DMS79 treated with DMSO at 0.1 percent for 48 hours (cell line): ENCODE results near the gene DOHH.
"Not testable (repeated sequence)": the region's sequence is repeated elsewhere in the genome, so short reads cannot be mapped to it uniquely, and the experiment has no call there.

Source experiments
- DNase-seq: peaks from one replicate; lab custom pipeline; 2025; lab: John Stamatoyannopoulos, UW

DOHH gene

DNA sequence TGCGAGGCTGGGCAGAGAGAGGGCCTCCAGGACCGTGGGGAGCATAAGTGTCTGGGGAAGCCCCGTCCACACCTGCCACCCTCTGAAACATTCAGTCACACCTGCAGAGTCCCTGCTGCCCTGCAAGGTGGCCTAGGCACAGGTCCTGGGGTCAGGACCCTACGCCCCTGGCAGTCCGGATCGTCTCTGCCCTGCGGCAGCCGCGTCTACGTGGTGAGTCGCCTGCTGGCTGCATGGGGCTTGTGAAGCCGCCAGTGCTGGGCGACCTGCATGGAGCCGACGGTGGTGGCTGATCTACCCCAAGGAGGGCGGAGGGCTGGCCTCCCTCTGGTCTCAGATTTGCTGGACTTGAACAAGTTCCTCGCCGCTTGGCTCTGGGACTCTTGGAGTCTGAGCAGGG is 18.7 kb upstream of the DOHH start:
- no peak for DNase-seq

DNA sequence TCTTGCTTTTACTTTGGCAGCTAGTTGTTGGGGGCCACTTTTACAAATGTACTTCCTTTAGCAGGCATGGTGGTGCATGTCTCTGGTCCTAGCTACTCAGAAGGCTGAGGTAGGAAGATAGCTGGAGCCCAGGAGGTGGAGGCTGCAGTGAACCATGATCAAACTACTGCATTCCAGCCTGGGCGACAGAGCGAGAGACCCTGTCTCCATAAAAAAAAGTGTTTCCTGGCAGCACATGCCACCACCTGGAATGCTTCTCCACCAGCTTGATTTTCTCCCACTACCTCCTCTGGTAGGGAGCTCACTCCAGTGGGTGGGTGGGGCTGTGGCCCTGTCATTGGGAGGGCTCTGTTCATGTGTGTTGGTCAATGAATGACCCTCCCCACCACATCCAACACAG is 18.2 kb upstream of the DOHH start:
- no peak for DNase-seq

DNA sequence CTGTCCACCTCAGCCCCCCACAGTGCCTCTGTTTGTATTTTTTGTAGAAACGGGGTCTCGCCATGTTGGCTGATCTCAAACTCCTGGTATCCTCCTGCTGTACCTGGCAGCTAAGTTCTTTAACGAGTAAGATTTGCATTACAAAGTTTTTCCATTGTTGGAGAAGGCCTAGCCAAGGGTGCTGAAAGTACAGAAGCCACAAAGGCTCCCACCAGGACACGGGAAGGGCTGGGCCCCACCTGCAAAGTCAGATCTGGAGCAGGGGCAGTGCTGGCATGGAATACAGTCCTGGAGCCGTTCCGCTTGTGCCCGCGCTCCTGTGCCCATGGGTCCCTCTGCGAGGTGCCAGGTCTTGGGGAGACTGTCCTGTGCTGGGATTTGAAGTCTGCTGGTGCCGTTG is 17.8 kb upstream of the DOHH start:
- DNase-seq, result no peak

DNA sequence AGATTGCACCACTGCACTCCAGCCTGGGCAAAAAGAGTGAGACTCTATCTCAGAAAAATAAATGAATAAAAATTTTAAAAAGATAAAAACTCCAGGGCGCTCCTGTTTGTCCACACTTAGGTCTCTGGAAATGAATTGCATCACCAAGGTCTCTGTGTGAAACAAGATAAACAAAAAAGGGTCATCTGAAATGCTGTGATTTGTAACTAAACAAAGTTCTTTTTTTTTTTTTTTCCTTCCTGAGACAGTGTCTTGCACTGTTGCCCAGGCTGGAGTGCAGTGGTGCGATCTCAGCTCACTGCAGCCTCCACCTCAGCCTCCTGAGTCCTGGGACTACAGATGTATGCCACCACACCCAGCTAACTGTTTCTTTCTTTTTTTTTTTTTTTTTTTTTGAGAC is 17.2 kb upstream of the DOHH start:
- DNase-seq, result no peak

DNA sequence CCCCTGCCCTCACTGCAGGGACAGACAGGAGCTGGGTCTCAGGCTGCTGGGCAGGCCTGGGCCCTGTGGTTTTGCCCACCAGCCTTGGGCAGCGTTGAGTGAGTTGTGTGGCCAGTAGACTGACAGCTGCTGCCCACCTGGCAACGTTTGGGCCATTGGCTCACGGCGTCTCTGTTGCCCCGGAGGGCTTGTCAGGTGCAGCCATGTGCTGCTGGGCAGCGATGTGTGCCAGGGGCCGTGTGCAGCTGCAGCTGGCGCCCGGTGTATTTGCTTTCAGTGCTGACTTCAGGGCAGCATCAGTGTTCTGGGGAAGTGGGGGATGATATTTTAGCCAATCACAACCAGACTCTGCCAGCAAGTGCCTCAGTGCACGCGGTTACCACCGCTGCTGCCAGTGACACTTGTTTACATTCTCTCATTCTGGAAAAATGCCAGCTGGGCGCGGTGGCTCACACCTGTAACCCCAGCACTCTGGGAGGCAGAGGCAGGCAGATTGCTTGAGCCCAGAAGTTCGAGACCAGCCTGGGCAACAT is 16.3 kb upstream of the DOHH start:
- DNase-seq, result peak; percentile 78

DNA sequence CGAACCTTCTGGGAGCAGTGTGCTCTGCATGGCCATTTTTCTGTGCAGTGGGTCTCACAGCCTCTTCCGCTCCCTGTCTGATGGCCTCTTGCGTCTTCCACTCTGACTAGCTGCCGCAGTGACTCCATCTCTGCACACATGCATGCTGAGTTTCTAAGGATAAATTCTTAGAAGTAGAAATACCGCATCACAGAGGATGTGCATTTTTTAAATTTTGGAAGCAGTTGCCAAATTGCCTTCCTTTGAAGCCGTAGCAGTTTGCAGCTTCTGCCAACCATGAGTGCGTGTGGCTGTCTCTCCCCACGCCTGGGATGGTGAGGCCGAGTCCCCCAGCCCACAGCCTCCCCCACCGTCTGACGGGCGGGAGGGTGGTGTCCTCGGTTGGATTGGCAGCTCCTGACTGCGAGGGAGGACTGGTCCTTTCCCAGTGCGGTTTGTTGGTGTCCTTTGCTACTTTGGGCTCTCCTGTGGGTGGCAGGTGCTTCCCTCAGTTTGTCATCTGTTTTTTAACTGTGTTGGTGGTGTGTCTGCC is 15.5 kb upstream of the DOHH start:
- DNase-seq, result no peak

DNA sequence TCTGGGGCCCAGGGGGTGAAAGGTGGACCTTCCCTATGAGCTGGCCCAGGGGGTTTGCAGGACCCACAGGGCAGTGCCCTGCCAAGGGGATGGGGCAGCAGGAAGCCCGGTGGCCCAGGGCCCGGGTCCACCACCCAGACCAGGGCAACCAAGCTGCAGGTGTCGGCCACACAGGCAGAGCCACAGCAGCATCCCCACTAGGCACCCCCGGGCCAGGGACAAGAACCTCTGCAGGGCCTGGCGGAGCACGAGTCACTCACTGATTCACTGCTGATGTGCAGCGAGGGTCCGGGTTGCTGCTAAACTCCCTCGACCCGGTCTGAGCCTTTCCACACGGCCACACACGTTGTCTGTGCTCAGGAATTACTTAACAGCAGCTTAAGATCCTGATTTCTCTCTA is 14.5 kb upstream of the DOHH start:
- DNase-seq, result no peak

DNA sequence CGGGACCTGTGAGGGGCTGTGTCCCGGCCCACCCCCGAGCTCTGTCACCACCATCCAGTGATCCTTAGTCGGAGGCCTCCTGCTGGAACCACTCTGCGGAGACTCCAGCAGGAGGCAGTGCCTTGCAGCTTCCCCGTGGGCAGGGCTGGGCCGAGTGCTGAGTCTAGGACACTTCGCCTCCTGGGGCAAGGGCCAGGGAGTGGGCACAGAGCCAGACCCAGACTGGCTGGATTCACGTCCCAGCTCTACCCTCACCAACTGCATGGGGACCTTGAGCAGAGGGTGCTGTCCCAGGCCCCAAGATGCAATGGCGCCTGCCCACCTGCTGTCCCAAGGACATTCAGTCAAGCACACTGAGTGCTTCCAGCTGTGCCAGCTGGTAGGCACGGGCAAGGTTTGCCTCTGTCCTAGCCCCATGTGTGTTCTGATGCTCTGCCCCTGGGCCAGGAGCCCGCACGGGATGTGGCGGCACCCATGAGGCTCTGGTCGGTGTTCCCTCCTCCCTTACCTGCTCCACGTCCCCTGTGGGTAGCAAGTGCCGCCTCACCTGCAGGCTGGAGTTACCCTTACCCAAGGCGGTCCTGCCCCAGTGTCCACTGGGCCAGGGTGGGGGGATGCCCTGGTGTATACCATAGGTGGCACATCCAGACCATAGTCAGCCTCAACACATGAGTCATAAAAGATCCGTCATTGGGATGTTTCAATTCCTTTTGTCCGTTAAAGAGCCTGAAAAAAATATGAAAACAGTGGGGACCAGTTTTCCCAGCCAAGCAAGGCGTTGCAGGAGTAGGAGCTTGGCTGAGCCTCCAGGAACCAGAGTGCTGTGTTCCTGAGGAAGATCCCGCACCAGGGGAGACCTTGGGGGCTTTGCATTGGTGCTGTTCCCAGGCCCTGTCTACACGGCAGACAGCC is 13.0 kb upstream of the DOHH start:
- DNase-seq, result no peak

DNA sequence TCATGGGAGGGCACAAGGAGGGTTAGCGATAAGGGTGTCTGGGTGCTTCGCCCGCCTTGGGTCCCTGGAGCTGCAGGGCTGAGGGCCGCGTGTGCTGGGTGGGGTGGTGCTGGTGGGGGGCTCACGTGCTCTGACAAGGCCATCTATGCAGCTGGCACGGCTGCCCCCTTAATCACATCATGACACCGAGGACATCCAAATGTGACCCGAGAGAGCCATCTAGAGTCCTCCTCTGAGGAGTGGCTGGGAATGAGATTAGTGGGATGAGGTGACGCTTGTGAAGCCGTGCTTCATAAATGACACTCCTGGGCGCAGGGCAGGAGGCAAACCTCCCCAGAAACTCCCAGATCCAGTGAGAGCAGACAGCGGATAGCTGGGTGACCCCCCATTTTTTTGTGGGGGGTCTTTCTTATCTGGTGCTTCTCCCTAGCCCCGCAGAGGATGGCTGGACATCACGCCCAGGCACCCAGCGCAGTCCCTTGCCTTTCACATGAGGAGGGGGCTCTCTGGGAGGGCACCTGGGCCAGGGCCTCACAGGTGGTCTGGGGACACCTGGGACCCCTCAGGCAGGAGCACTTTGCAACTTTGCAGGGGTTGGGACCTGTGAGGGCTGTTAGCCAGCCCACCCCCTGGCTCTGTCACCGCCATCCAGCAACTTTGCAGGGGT is 12.2 kb upstream of the DOHH start:
- DNase-seq, result no peak

DNA sequence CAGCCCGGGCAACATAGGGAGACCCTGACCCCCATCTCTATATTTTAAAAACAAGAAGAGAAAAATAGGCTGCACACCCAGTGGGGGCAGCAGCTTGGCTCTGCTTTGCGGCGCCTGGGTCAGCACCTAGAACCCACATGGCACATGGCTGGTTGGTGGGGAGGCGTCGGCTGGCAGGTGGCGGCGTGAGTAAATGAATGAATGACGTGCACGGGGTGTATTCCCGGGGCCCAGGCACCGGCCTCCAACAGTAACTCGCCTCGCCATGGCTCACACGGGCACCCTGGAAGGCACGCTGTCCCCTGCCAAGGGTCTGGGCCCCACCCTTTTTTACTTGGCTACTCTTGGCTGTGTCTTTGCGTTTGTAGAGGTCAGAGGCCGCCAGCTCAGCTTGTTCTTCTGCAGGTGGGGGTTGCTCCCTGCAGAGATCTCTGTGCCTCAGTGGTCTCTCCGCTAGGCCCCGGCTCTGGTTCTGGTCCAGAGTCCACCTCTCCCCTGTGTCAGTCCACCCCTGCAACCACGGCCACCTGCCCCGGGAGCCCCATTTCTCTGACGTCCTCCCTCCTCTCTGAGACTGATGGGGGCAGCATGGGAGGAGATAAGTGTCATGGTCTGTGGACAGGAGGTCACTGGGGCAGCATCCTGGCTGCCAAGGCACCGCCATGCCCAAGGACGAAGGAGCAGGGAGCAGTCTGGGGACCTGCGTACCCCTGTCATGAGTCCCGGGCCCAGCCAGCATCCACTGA is 11.2 kb upstream of the DOHH start:
- no peak for DNase-seq

DNA sequence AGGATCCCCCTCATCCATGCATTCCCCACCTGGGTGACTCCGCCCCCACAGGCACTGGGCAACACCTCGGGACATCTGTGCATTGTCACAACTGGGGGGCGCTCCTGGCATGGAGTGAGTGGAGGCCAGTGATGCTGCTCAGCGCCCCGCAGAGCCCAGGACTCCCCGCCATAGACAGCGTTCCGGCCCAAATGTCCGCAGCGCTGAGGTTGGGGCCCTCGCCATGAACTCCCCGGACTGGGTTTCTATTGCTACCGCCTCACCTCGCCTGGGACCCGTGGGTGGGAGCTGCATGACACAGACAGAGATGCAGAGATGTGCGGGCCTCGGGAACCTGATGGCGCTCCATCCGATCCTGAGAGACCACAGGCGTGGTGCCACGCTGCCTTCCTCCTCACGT is 10.3 kb upstream of the DOHH start:
- DNase-seq, result no peak

DNA sequence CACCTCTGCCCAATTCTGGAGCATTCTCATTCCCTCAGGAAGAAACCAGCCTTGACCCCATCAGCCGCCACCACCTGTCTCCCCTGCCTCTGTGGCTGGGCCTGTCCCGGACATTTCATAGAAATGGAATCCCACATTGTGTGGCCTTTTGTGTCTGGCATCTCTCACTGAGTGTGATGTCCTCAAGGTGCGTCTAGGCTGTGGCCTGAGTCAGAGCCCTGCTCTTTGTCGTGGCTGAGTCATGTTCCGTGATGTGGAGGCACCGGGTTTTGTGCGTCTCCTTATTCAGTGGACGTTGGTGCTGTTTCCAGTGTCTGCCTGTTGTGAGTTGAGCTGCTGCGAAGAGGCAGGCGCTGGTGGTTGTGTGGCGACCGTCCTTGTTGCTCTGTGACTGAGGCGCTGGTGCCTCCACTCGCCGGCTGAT is 9.1 kb upstream of the DOHH start:
- DNase-seq, result no peak

DNA sequence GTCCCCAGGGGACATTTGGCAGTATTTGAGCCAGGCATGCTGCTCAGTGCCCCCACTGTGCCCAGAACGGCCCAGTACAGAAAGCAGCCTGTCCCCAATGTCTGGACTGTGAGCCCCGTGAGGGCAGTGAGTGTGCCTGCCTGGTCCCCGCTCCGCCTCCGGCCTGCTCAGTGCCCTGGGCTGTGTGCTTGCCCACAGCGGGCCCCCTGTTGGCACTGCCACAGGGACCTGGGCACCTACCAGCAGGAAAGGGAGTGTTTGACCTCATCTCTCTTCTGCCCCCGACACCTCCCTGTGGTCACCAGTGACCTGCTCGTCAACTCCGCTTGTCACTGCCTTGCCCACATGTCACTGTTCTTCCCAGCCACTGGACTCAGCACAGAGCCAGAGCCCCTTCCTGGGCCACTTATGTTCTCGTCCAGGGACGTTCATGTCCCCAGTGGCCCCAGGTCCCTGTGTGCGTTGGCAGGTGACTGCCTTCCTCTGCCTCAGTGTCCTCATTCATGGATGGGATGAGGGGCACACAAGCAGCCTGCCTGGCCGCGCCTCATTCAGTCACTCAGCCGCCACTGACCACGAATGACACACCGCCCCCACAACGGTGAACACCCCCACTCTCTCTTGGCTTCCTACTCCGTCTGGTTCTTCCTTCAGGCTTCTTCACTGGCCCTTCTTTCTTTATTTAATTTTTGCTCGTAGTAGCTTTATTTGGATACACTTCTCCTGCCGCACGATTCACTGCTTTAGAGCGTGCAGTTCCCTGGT is 8.5 kb upstream of the DOHH start:
- no peak for DNase-seq

DNA sequence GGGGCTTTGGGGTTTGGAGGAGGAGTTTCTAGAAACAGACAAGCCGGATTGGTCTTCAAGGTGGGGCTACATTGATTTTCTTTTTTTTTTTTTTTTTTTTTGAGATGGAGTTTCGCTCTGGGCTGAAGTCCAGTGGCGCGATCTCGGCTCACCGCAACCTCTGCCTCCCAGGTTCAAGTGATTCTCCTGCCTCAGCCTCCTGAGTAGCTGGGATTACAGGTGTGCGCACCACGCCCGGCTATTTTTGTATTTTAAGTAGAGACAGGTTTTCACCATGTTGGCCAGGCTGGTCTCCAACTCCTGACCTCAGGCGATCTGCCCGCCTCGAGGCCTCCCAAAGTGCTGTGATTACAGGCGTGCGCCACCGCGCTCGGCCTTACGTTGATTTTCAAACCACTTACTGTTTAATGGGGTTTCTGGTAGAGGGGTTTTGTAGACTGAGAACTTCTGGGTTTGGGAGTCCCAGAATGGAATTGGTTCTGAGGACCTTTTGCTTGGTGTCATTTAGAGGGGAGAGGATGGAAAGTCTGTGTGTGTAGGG is 7.7 kb upstream of the DOHH start:
- DNase-seq, result not testable (repeated sequence)

DNA sequence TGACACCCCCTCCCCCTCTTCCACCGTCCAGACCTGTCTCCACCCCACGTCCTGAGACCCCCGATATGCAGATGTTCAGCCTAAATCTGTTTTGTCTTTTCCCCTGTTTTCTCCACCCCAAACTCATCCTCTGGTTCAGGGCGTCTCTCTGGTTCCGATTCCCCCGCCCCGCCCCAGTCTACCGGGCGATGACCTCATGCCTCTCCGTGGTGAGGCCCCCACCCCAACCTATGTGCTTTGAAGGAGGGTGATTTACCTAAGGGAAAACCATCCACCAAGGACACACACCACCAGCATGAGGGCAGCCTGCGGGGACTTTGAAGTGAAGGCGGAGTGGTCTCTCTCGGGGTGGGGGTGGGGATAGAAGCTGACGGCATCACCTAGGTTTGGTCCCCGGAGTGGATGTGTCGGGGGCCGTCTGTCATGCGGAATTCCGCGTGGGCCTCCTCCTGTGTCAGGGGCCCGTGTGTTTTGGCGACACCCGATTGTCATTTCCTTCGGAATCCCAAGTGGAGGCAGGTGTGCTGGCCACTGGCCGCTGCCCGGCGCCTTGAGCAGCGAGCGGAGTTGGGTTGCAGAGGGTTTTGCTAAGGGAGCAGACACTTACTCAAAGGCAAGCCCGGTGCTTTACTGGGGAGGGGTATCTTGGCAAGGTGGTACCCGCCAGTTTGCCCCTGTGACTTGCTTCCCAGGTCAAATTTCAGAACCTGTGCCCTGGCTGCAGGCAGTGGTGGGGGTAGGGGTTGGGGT is 7.1 kb upstream of the DOHH start:
- peak; percentile 20 for DNase-seq

DNA sequence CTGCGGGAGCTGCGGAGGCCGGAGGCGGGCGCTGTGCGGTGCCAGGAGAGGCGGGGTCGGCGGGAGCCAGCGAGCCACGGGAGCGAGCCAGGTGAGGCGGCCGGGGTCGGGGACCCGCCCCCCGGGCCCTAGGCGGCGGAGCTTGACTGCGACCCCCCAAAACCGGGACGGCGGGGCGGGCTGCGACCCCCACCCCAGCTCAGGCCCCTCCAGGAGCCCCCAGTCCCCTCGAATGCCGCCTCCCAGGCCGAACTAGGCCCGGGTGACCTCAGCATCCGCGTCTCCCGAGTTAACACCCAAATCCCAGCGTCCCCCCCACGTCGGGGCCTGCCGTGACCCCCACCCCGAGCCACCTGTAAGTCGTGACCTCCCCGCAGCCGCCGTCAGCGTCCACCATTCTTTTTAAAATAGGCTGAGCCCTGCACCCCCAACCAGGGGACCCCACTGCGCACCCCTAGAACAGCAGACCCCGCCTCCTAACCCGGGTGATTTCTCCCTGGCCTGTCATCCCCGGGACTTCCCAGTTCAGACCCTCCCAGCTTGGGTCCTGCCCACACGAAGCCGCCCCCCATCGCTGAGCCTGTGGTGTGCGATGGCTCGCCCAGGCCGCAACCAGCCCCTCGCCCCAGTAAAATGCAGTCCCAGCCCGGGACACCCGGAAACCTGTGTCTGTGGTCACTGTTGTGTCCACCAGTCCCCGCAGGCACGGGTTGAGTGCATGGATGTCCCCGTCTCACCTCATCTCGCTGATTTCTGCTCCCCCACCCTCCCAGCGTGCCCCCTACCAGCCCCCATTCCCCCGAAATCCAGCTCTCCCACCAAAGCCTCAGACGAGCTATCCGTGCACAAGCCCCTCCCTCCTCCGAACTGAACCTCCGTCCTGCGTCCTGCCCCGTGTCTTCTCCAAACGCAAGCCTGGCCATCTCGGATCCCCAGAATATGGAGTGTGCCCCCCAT is 6.2 kb upstream of the DOHH start:
- DNase-seq, result peak; percentile 20

DNA sequence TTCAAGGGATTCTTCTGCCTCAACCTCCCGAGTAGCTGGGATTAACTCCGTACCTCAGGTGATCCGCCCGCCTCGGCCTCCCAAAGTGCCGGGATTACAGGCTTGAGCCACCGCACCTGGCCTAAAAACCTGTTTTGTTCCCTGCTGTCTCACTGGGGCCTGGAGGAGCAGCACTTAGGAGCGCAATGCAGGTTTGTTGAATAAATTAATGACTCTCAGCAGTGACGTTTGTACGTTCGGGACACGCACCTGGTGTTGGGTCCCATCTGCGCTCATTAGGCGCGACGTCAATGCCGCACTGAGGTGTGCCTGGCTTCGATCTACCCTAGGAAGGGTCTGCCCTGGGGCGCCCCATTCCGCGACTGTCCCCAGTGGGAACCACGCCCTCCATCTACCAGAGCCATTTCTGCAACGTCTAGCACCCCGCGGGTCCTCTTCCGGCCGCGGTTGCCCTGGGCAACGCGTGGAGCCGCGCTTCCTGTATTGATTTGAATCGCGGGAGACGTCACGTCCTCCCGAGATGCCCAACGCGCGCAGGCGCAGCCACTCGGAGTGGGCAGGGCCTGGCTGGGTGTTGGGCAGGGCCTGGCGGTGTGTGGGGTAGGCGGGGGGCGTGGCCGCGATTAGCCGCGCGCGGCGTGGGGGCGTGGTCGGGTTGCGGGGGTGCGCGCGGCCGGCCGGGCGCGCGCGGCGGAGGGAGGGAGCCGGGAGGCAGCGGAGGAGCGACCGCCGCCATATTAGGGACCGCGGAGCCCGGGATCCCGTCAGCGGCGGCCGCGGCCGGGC is 5.3 kb upstream of the DOHH start, which contains the start of gene FZR1:
TSS of gene FZR1 (plus strand) at position 714 of the 786 bp plus-strand sequence. CDS start 16,679 bp downstream, outside the sequence.
- peak; percentile 94 for DNase-seq

DNA sequence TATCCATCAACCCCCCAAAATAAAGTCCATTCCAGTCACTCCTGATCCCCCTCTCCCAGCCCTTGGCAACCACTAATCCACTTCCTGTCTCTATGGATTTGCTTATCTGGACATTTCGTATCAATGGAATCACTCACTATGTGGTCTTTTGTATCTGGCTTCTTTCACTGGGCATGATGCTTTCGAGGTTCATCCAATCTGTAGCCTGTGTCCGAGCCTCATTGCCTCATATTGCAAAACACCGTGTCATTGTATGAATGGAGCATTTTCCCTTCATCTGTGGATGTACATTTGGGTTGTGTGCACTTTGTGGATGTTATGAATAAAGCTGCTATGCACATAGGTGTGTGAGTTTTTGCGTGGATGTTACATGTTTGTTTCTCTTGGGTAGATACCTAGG is 4.3 kb upstream of the DOHH start:
- DNase-seq, result no peak
